PC-9 (cell line): Measurements from ENCODE around the gene TBPL1. TPM values are rescaled to one million over a fixed set of nuclear protein-coding genes. Genes with fewer than 3 reads are reported as not detected.

Experiments used
- BruUV-seq: library from RNA; stranded (reverse); fragments of 400-500 nt; replicated peaks from 2 replicates; lab custom pipeline; 2021; lab: Mats Ljungman, UMichigan
- CTCF ChIA-PET: fragments of 300-600 bp; sonication (Branson Sonifier 250); formaldehyde crosslinking; loops from one replicate; lab custom pipeline; 2022; ENCODE audit warnings: antibody characterized with exemption; lab: Charles Lee
- POLR2A ChIA-PET: fragments of 300-600 bp; sonication (Branson Sonifier 250); formaldehyde crosslinking; loops from one replicate; lab custom pipeline; 2022; ENCODE audit warnings: antibody characterized with exemption; ENCODE audit not compliant: unreplicated experiment; lab: Charles Lee
- DNase-seq, 2 experiments: peaks; one replicate each; pipeline versions ENCODE4 v3.0.0 to v3.0.0-alpha.2; 2015 to 2022; ENCODE audit warnings: mixed read lengths in 1 of 2
- H2AFZ ChIP-seq: fragments of 200-600 bp; sonication (generic); 2 replicates; pipeline ENCODE4 v1.8.1; 2017; ENCODE audit warnings: antibody characterized with exemption
- H3F3A ChIP-seq: fragments of 200-600 bp; sonication (generic); 2 replicates; pipeline ENCODE4 v1.8.1; 2017; ENCODE audit warnings: antibody characterized with exemption, mild to moderate bottlenecking, low read depth; ENCODE audit not compliant: insufficient read depth
- H3K27ac ChIP-seq: fragments of 200-600 bp; sonication (generic); 2 replicates; pipeline ENCODE4 v1.6.1; 2016; ENCODE audit warnings: mixed run types
- H3K27me3 ChIP-seq: fragments of 200-600 bp; sonication (generic); 2 replicates; pipeline ENCODE4 v1.6.1; 2016; ENCODE audit warnings: low read depth, mixed run types; ENCODE audit not compliant: insufficient read depth
- H3K36me3 ChIP-seq: fragments of 200-600 bp; sonication (generic); 2 replicates; pipeline ENCODE4 v1.6.1; 2016; ENCODE audit warnings: low read depth, mixed run types
- H3K4me1 ChIP-seq: fragments of 200-600 bp; sonication (generic); replicated peaks from 2 replicates; pipeline ENCODE4 v1.6.1; 2016; ENCODE audit warnings: mixed run types; ENCODE audit not compliant: insufficient read depth
- H3K4me2 ChIP-seq: fragments of 200-600 bp; sonication (generic); 2 replicates; pipeline ENCODE4 v1.6.1; 2017; ENCODE audit warnings: mixed run types
- H3K4me3 ChIP-seq: fragments of 200-600 bp; sonication (generic); 2 replicates; pipeline ENCODE4 v1.6.1; 2016; ENCODE audit warnings: mixed run types
- H3K79me2 ChIP-seq: fragments of 200-600 bp; sonication (generic); 2 replicates; pipeline ENCODE4 v1.6.1; 2017; ENCODE audit warnings: low read depth, mixed run types
- H3K9me2 ChIP-seq: fragments of 200-600 bp; sonication (generic); 2 replicates; pipeline ENCODE4 v1.8.1; 2017; ENCODE audit warnings: mild to moderate bottlenecking; ENCODE audit not compliant: insufficient read depth
- H3K9me3 ChIP-seq: fragments of 200-600 bp; sonication (generic); 2 replicates; pipeline ENCODE4 v1.8.1; 2016; ENCODE audit warnings: low read depth; ENCODE audit not compliant: insufficient read depth
- H4K20me1 ChIP-seq: fragments of 200-600 bp; sonication (generic); 2 replicates; pipeline ENCODE4 v1.8.1; 2017; ENCODE audit not compliant: insufficient read depth
- EZH2 ChIP-seq: fragments of 200-600 bp; sonication (generic); IDR thresholded peaks from 2 replicates; pipeline ENCODE4 v1.8.0; 2017; ENCODE audit warnings: antibody characterized with exemption, low read depth
- intact Hi-C: fragments of 100-400 bp; cut with micrococcal nuclease; formaldehyde crosslinking; loops from one replicate; pipeline ENCODE4 v1.10.0; 2022; ENCODE audit not compliant: unreplicated experiment
- total RNA-seq: library from RNA; stranded (reverse); gene quantifications from 2 replicates; pipeline ENCODE4 v1.2.3, GENCODE V29; 2021
- TF ChIP-seq, protein P1 (sequence below): fragments of 200-600 bp; sonication (generic); conservative IDR thresholded peaks from 2 replicates; pipeline ENCODE4 v1.6.1; 2017; ENCODE audit warnings: mixed run types, antibody characterized with exemption, mild to moderate bottlenecking, moderate library complexity

The TBPL1 gene
- total RNA-seq, 1 experiment from 2014 or later, result 21.7 TPM

DNA sequence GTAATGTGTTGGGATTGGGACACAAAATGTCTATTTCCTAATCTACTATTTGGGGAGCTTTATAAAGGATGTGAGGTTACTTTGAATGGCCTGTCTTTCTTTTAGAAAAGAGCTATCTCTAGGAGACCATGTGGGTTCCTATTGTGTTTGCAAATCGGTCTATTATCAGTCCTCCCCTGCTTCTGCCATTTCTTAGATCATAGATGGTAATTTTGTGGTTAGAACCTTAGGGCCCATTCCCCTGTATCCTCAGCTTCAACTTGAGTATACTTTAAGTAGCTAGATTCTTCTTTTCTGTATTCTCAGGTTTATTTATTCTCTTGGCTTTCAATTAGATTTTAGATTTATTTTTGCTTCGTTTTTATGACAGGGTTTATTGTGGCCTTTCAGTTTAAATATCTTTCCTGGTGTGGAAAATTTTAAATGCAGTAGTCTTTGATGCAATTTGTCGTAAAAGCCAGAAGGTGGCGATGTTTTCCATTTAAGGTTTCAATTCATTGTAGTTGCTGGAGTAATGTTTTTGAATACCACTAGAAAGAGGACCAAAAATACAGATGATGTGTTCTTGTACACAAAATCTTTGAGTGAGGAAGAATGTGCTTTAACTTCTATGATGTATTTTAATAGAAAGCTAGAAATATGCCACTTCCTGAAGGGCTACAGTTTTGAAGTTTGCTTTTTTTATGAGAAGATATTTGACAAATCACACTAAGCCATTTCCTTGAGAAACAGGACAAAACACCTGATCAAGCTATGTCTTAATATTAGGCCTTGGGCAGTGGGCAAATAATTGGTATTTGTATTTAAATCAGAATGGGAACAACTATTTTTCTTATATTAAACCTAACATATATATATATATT lies 20.3 kb downstream of the TBPL1 start:
- peaks cover 65% of the 10 kb centered on the region for H3K79me2 ChIP-seq
- peaks cover 8% of the 10 kb centered on the region; the same call in 1 of the 2 replicates for H3F3A ChIP-seq
- H3K9me2 ChIP-seq, result peaks cover 7% of the 10 kb centered on the region; the same call in 1 of the 2 replicates
- ChIA-PET CTCF (interaction anchor here (0.5 to 2.4 kb wide), 6 partner anchors 49 to 541 kb away, joined by 3 to 18 read pairs (median 5); no protein-coding TSS in a partner anchor), POLR2A (interaction anchor here (0.6 kb wide), 2 partner anchors 9 to 124 kb away, joined by 3 to 5 read pairs; no protein-coding TSS in a partner anchor)
- H3K27me3 ChIP-seq, result no peaks in the 10 kb centered on the region
- peak in 1 of 2 experiments; percentile 59 for DNase-seq
- H2AFZ ChIP-seq, result no peak overlapping the region
- H3K4me2 ChIP-seq, result no peak overlapping the region; the same call in 1 of the 2 replicates
- H3K27ac ChIP-seq, result peak overlapping the region; percentile 35
- H3K4me1 ChIP-seq, result peaks cover 6% of the 10 kb centered on the region
- BruUV-seq, result no TSS peak
- peaks cover 5% of the 10 kb centered on the region; the same call in 1 of the 2 replicates for H4K20me1 ChIP-seq
- intact Hi-C loops, result loop anchor here (1.0 kb wide), 3 partner anchors 49 to 124 kb away; no protein-coding TSS in a partner anchor
- no peaks in the 10 kb centered on the region for H3K9me3 ChIP-seq
- no peak for TF ChIP-seq EZH2
- TF ChIP-seq, protein P1, sequence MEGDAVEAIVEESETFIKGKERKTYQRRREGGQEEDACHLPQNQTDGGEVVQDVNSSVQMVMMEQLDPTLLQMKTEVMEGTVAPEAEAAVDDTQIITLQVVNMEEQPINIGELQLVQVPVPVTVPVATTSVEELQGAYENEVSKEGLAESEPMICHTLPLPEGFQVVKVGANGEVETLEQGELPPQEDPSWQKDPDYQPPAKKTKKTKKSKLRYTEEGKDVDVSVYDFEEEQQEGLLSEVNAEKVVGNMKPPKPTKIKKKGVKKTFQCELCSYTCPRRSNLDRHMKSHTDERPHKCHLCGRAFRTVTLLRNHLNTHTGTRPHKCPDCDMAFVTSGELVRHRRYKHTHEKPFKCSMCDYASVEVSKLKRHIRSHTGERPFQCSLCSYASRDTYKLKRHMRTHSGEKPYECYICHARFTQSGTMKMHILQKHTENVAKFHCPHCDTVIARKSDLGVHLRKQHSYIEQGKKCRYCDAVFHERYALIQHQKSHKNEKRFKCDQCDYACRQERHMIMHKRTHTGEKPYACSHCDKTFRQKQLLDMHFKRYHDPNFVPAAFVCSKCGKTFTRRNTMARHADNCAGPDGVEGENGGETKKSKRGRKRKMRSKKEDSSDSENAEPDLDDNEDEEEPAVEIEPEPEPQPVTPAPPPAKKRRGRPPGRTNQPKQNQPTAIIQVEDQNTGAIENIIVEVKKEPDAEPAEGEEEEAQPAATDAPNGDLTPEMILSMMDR, result peak; percentile 98
- H3K4me3 ChIP-seq, result no peak overlapping the region
- 0 out of 2 replicates have a peak, but pooled peaks cover 6% of the 10 kb centered on the region for H3K36me3 ChIP-seq

DNA sequence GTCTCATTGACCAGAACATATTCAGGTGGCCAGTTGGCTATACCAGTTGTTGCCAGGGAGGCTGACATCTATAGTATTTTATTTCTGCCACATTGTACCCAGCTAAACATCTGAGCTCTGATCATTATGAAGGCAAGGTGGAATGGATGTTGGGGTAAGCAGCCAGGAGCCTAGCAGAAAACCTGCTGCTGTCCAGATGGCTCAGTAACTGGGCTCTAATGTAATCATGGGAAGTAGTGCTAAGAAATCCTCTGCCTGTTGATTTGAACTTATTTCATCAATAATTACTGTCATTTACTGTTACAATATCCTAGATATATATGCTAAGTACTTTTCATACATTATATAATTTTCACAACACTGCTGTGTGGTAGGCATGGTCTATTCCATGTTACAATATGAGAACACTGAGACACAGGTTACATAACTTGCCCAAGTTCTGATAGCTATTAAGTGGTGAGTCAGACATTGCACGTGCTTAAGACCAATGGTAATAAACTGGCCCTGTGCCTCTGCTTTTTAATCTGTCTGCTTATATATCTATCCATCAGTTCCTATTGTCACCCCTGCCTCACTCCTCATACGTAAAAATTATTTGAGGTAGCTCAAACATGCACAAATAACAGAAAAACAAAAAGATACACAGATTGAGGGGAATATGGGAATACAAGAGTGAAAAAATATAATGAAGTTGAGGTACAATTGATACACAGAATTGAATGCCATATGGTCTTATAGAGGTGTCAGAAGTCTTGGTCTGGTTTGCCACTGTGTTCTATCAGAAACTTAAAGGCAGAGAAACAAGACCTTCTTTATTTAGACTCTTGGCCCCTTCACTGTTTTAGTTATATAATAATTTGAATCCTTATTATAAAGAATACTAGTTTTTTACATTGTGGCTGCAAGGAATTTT lies 25.2 kb downstream of the TBPL1 start:
- no peaks in the 10 kb centered on the region; the same call in 1 of the 2 replicates for H3K9me3 ChIP-seq
- no peaks in the 10 kb centered on the region; the same call in 1 of the 2 replicates for H4K20me1 ChIP-seq
- peak in 1 of 2 experiments; percentile 55 for DNase-seq
- POLR2A ChIA-PET, result interaction anchor here (0.6 to 0.8 kb wide), 2 partner anchors 18 to 592 kb away, joined by 10 to 20 read pairs; no protein-coding TSS in a partner anchor
- CTCF ChIA-PET, result interaction anchor here (1.0 to 1.2 kb wide), 2 partner anchors 85 to 119 kb away, joined by 3 read pairs; no protein-coding TSS in a partner anchor
- no peak overlapping the region for H2AFZ ChIP-seq
- no peaks in the 10 kb centered on the region for H3K27me3 ChIP-seq
- H3K27ac ChIP-seq, result peak overlapping the region; percentile 16; the same call in 1 of the 2 replicates
- H3F3A ChIP-seq, result peaks cover 3% of the 10 kb centered on the region; the same call in 1 of the 2 replicates
- no TSS peak for BruUV-seq
- H3K36me3 ChIP-seq, result peaks cover 28% of the 10 kb centered on the region
- H3K9me2 ChIP-seq, result peaks cover 7% of the 10 kb centered on the region; the same call in 1 of the 2 replicates
- peaks cover 22% of the 10 kb centered on the region for H3K4me1 ChIP-seq
- peaks cover 48% of the 10 kb centered on the region for H3K79me2 ChIP-seq
- H3K4me3 ChIP-seq, result no peak overlapping the region
- no peak overlapping the region for H3K4me2 ChIP-seq
- intact Hi-C loops, result no loop called here
- no peak for TF ChIP-seq EZH2
- TF ChIP-seq, protein P1, result no peak
